NCI-H2196 treated with DMSO at 0.1 percent for 48 hours (cell line): ENCODE measurements around the gene ARID5B.

ENCODE experiments used
- DNase-seq: peaks from one replicate; lab custom pipeline; 2025; ENCODE audit not compliant: unreplicated experiment; lab: John Stamatoyannopoulos, UW

ARID5B gene

DNA sequence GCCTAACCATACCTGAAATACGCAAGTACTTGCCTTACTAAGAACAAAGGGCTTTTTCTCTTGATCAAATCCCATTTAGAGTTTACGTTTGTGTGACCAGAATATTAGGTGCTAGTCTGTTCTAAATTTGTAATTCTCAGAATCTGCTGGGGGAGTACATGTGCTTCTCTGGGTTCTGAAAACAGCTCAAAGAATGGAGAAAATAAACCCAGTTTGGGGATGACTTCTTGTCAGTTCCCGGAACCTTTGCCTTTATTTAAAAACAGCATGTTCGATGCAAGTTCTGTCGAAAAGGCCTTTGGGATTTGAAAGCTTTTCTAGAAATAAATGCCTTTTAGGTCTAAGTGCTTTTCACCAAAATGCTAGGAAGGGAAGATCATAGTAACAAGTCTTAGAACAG, 147.0 kb downstream of the ARID5B start:
- DNase-seq = no peak

DNA sequence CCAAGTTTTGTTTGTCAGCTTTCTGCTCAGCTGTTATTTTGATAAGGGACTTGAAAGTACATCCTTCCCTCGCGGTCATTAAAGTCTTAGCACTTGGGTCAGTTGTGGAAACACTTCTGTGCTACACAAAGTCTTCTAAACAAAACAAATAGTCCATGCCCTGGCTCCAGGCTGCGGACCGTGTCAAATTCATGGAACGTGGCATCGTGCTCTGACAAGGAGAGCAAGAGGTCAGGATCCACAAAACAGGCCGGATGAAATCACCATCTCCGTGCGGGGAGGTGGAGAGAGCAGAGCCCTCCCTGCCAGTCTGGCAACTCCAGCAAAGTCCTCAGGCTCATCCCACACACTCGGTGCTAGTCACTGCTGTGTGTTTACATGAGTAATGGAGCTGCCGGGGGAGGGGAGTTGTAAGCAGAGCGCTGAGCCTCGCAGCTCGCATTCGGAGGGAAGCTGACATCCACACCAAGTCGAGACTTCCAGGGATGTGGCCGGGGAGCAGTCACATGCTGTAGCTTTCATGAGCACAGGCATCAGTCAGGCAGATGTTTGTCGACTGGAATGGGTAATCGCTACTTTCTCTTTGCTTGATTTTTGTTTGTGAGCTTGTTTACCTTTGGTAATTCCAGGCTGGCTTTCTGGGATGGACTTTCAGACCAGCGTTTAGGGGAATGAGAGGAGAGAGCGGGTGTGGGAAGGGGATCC, 147.6 kb downstream of the ARID5B start:
- DNase-seq = no peak

DNA sequence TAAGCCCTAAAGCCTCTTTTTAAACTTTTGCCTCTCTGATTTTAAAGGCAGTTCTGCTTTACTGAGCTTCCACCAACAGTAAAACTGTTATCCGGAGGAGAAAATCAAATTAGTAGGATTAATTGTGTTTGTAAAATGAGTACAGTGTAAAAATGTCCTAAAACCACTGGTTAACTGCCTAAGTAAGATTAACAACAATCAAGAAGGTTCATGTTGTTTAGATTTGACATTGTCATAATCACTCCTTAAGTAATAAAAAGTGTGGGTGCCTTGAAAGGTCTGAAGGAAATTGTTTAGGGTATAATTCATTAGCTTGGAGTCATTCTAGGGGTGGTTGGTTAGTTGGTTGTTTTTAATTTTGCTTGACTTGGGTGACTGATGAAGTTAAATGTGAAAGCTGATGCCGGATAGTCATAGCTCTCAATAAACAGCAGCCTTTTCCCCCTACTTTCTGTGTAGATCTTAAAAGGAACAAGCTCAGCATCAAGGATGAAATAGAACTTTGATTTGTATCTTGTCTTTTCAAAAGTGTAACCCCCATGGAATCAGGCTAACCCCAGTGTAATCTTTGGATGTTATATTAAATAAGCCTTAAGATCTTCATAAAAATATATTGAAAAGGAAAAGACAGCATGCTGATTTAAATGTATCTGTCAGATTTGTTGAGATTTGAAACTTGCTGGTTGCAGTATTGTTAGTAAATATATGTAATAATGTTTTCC, 148.3 kb downstream of the ARID5B start:
- no peak for DNase-seq

DNA sequence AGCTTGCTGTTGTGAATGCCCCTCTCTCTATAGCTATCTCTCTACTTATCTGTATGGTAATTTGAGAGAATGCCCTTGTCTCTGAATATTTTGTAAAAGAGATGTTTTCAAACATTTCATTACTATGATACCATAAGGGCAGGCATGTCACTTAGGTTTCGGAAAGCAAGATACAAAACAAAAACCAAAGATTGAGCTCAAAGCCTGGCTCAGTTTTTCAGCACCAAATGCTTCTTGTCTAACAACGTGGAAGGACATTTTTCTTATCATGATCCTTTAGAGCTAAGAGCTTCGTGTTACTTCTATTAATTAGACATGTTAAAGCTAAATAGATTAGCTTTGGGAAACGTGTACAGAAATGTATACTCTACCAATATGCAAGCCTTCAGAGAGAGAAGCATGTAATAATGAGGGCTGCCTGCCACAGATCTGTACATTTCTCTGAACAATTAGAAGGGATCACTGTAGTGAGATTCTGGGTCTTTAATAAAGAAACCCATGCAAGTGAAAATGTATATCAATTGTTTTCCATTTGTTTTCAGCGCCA, 148.9 kb downstream of the ARID5B start:
- DNase-seq = no peak

DNA sequence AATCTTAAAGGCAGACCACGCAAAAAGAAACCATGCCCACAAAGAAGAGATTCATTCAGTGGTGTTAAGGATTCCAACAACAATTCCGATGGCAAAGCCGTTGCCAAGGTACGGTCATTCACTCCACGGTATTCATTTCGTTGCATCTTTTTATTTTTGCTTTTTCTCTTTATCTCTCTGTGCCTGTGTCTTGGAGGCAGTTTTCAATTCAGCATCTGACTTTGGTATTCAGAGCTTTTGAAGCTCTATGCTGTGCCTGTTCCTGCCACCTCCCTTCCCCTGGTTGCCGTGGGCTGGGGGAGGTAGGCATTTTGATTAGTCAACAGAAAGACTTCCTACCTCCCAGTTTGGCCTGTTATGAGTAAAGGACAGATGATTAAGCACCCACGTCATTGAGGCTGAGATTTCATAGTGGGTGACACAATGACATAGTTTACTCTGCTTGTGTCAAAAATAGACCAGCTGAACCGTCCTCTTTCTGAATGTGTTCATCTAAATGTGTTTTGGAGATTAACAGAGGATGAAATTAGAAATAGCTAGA, 149.5 kb downstream of the ARID5B start:
- no peak for DNase-seq

DNA sequence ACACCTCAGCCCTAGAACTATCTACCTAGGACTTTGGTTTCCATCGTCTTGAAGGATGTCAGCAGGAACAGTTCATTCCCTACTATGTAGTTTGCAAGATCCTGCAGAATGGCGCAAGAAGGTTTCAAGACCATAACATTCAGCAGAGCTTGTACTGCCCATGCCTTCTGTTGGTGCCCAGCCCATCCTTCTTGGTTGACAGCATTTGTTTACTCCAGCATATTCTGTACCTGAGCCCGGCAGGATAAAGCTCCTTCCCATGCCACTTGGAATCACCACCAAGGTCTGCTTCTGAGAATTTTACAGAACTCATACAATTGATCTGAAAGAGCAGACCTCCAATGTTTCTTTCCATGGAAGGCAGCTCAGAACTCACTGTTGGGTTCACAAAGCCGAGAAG, 150.8 kb downstream of the ARID5B start:
- DNase-seq = no peak

DNA sequence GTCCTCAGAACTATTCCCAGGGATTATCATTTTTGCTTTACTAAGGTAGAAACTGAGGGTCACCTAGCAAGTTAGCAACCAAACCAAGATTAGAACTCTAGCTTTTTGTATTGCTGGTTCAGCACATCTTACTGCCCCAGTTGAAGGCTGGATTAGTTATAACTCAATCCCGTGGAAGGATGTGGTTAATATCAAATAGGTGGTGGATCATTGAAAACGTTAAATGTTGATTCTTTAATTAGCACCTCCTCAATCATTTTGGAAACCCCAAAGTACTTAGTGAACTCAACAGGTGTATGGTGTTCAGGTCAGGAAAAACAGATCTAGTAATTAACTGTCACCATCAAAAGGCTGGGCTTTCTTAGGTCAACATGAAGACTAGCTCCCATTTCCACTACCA, 152.4 kb downstream of the ARID5B start:
- DNase-seq = no peak

DNA sequence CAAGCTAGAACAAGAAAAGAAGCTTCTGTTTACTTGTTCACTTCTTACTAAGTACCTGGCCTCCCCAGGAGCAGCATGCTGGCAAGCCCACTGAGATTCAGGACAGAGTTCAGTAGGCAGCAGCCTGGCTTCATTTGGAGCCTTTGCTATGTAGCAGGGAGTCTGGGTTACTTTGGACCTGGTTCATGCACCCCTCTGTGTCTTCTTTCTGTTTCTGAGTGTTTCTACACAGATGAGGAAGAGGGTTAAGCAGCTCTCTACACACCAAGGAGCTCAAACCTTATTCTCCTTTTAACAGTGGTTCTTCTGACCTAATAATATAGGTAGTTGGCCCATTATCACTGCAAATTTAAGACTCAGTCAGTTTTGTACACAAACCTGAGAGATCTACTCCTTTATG, 152.9 kb downstream of the ARID5B start:
- DNase-seq = no peak

DNA sequence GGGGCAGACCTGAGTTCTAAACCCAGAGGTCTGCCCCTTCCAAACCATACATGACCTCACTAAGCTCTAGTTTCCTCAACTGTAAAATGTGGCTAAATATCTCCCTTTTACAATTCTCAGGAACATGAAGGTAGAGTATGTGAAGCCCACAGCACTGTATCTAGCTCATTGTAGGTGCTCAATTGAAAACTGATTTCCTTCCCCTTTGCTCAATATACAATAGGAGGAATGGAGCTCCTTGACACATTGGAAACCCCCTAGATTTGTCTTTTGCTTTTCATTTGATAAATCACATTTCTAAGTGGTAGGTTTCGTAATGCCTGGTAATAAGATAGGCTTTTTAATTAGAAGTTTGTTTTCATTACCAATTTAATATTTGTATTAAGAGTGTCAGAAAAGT, 153.3 kb downstream of the ARID5B start:
- no peak for DNase-seq

DNA sequence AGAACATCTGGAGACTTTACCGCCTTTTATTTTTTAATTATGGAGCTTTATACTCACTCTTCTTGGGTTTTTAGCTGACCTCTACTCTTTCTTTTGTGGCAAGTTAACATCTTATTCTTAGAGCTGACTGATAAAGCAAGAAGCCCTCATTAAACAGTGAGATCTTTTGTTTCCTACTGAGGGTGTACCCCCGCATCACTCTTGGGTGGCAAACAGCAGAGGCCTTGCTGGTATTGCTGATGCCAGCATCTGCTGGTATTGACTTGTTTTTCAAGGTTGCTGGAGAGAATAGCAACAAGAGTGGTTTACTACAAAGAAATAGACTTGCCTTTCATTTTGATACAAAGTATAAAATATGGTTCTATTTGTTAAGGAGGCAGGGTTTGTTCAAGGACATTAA, 154.7 kb downstream of the ARID5B start:
- no peak for DNase-seq

DNA sequence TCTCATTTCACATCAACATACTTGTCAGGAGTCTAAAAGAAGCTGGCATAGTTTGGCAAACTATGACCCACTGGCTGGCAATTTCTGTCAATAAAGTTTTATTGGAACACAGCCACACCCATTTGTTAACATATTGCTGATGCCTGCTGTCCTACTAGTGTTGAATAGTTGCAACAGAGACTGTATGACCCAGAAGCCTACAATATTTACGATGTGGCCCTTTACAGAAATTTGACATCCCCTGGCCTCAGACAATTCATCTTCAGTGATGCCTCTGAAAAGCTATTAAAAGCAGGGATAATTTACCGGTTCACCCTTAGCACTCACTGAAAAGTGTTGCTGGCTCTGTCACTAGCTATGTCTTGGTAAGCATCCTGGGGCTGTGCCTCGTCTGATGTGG, 155.2 kb downstream of the ARID5B start:
- no peak for DNase-seq

DNA sequence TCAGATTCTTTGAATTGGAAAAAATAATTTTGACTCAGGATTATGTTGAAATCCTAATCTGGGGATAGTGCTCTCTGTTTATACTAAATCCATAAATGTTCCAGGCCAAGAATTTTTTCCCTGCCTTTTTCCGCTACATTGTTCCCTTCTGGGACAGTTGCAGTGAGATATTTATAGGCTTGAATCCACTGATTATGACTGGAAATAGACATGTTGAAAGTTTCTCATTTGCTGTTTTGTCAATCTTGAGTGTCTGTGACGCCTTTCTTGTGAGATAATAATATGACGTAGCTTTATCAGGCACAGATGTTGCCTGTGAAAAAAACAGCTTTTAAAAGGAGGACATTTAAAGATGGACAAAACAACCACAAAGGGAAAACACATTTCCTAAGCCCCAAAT, 155.9 kb downstream of the ARID5B start:
- DNase-seq = no peak

DNA sequence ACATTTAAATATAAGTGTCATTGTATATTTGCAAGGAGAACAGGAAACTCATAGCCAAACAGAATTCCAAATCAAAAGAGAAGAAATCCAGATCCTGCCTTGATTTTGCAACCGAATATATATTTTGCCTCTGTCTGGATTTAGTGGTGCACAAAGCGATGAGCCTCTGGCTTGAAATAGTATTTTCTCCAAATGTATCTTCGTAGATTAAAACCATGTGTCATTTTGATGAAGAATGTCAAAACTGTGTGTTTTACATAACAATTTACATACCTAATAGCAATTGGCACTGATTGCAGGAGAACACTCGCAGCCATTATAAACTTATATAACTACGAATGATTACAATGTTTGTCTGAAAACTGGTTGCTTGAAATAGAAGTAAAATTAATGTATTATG, 156.4 kb downstream of the ARID5B start:
- no peak for DNase-seq

DNA sequence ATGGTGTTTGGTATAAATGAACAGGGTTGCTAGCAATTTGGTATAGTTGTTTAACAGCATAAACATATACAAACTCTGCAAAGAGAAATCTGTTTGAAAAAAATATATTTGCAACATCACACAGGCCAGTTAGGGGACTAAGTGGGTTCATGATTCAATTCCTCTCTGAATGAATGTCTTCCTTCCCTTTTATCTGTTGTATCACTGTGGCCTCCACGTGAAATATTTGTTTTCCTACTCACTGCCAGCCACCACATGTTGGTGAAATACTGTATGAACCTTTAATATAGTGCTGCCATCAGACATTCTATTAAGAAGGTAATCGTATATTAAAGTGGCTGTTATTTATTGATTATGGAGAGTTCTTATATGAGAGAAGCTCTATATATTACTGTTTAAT, 157.0 kb downstream of the ARID5B start:
- no peak for DNase-seq

DNA sequence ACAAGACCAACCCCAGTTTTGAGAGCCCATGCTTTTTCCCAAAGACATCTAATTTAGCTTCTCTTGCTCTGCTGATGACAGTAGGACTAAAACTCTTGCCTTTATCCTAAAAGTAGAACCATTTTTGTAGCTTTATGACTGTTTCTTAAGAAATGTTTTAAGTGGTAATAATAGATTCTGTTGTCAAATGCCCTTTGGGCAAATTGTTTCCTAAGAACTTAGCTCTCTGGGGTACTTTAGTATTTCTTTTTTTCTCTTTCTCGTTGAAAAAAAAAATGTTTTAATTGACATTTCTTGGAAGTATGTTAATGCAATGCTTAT, 157.4 kb downstream of the ARID5B start:
- DNase-seq = no peak

DNA sequence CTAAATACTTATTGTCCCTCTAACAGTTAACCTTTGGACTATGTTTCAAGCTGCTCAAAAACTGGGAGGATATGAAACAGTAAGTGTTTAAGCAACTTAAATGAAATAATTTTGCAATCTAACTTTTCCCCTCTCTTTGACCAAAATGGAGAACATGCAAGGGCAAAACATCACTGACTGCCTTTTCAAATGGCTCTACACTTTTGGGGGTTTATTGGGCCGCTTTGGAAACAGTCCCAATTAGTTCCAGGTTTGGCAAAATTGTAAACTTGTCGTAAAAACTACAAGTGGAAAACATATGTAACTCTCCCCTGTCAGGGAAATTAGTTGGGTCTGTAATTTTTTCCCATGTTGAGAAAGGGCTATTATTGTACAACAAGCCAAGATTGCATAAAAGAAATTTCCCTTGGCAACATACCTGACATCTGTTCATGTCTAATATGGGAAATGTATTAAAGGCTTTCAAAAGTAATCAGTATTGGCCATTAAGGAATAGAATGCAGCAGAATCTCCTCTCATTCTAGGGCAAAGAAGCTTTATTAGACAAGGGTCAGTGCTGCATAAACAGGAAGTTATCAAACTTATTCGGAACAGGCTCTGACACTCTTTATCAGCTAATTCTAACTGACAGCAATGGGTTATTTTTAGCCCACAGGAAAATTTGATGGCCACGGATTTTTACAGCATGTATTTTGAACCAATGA, 157.9 kb downstream of the ARID5B start:
- DNase-seq = no peak

DNA sequence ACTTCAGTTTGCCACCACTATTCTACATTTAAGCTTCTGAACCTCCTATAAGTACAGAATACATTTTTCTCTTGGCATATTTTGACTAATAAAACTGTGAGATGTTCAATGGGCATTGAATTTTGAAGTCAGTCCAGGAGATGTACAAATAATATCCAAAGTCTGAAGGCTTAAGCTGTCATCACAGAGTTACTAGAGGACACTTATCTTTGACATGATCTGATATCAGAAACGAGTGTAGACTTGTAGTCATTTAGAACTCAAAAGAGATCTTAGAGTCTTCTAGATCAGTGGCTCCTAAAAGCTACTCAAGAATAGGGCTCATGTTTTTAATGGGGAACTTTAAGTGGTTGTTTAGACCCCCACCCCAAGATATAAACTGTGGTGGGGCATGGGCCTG, 160.5 kb downstream of the ARID5B start:
- no peak for DNase-seq

DNA sequence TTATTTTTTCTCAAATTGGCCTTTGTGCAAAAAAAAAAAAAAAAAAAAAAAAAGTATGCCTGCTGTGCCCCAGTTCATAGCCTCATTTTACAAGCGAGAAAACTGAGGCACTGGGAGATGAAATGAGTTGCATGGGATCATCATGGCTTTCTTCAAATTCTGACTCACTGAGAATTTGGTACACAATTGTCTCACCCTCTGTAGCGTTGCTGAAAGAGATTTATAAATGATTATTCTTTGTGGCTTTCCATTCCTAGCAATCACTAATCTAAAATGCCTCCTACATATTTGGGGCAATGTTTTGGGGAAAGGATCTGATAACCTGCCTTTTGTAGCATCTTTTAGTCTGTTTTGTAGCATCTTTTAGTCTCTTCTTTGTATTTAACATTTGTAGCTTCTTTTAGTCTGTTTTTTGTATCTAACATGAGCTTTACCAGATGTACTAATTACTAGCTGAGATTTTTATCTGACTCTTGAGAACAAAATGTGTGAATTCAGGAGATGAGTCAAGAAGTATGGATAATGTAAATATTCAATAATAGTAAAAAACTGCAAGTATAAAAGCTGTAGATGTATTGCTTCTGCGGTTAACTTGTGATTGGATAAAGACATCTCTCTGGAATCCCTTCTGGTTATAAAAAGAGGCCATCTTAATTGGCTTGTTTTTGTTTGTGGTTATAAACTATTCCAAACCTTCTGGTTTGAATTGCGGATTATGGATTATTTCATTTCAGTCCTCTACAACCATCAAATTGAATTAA, 161.4 kb downstream of the ARID5B start:
- DNase-seq = no peak

DNA sequence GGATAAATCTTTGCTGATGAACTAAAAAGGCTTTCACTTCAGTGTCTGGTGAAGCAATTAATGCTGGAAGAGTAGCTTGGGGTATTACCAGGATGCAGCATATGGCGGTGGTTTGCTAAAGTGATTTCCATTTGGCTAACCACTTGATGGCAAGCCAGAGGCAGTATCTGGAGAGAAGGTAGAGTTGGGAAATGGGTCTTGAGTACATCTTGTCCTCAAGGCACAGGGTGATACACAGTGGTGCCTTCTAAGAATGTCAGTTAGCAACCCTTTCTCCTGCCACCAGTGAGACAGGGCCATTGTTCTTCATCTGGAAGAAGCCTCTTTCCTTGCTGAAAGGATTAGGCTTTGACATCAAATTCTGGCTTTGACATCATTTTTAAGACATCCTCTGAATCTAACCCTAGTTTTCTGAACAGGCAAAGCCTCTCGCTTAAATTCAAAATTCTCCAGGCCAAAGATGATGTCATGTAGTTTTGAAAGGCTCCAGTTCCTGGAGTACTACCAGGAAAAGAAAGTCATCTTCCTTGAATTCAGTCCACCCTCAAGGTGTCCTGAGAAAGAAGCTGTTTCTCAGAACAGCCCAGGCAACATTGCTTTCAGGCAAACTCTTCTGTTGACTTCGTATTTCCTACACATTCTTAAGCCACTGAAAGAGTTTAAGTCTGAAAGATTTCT, 162.4 kb downstream of the ARID5B start:
- no peak for DNase-seq

DNA sequence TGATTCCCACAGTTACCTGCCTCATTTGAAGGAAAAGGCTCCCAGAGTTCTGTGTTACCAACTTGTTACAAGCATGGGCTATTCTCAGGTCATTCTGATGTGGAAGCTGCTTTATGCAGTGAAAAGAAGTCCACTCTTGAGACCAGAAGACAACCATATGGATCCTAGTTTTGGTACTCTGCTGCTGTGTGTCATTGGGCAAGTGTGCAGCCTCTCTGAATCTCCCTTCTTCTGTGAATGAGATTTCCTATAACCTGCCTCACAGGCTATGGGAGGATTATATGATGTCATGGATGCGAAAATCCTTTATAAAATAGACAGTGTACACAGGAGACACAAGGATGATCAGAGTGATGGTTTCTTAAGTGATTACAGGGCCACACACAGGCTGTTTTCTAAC, 166.1 kb downstream of the ARID5B start:
- no peak for DNase-seq

DNA sequence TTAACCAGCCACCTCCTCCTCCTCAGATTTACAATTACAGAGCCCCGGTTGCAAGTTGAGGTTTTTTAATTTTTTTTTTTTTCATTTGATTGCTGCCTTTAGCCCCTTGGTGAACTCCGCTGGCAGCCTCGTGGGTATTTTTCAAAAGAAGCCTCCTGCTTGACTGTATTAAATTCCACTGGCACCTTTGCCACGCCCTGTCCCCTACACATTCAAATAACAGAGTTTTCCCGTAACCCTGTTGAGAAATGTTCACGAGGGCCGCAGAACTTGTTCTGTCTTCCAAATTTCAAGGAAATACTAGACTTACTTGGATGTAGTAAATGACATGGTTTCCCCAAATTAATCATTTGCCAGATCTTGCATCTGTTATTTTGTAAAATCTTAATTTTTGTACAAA, 167.0 kb downstream of the ARID5B start:
- no peak for DNase-seq
